ENCODE measurements around the gene PKHD1.

Gene PKHD1

GRCh38 chr6:52132292-52132691 is 44.9 kb upstream of the PKHD1 start:
- DNase-seq (ENCODE audit: low spot score), result no peak
- no peak overlapping the region for H3K4me3 ChIP-seq
- no peak overlapping the region for H3K27ac ChIP-seq
- no peak for TF ChIP-seq CTCF (IDR thresholded peaks at IDR 0.05)

- no peak for DNase-seq (ENCODE audit: low spot score)
- TF ChIP-seq CTCF (IDR thresholded peaks at IDR 0.05), result no peak
- Histone ChIP-seq H3K27ac (no peak overlapping the region), H3K4me3 (no peak overlapping the region)
Observed at GRCh38 chr6:52130440-52130839, 43.0 kb upstream of the PKHD1 start.

GRCh38 chr6:52127957-52128356 is 40.5 kb upstream of the PKHD1 start:
- no peak overlapping the region for H3K27ac ChIP-seq
- TF ChIP-seq CTCF (IDR thresholded peaks at IDR 0.05), result no peak
- no peak for DNase-seq (ENCODE audit: low spot score)
- no peak overlapping the region for H3K4me3 ChIP-seq

- TF ChIP-seq CTCF (IDR thresholded peaks at IDR 0.05), result no peak
- H3K4me3 ChIP-seq, result no peak overlapping the region
- no peak overlapping the region for H3K27ac ChIP-seq
- DNase-seq (ENCODE audit: low spot score), result no peak
Observed at GRCh38 chr6:52126231-52126630, 38.8 kb upstream of the PKHD1 start.

GRCh38 chr6:52125572-52125971 is 38.2 kb upstream of the PKHD1 start:
- no peak for TF ChIP-seq CTCF (IDR thresholded peaks at IDR 0.05)
- H3K4me3 ChIP-seq, result no peak overlapping the region
- no peak overlapping the region for H3K27ac ChIP-seq
- DNase-seq (ENCODE audit: low spot score), result no peak

GRCh38 chr6:52125139-52125538 is 37.7 kb upstream of the PKHD1 start:
- DNase-seq (ENCODE audit: low spot score), result no peak
- Histone ChIP-seq H3K27ac (no peak overlapping the region), H3K4me3 (no peak overlapping the region)
- TF ChIP-seq CTCF (IDR thresholded peaks at IDR 0.05), result no peak

- no peak for DNase-seq (ENCODE audit: low spot score)
- TF ChIP-seq CTCF (IDR thresholded peaks at IDR 0.05), result no peak
- Histone ChIP-seq H3K4me3 (no peak overlapping the region), H3K27ac (no peak overlapping the region)
Observed at GRCh38 chr6:52124126-52125121, 37.0 kb upstream of the PKHD1 start.
